DMS53 (cell line): Measurements from ENCODE around the gene TWIST2.

Source experiments
- DNase-seq: peaks from one replicate; lab custom pipeline; 2025; lab: John Stamatoyannopoulos, UW

TWIST2 gene

GRCh38 chr2:238919307-238919706, 71.4 kb downstream of the TWIST2 start:
- DNase-seq, result no peak

GRCh38 chr2:238920053-238920452, 72.2 kb downstream of the TWIST2 start:
- DNase-seq, result no peak

GRCh38 chr2:238920601-238921001, 72.7 kb downstream of the TWIST2 start:
- DNase-seq, result no peak

- no peak for DNase-seq
Measured at GRCh38 chr2:238921259-238921658, 73.4 kb downstream of the TWIST2 start.

GRCh38 chr2:238921681-238922319, 73.9 kb downstream of the TWIST2 start:
- DNase-seq, result no peak

- no peak for DNase-seq
Measured at GRCh38 chr2:238922435-238922834, 74.5 kb downstream of the TWIST2 start.

GRCh38 chr2:238924032-238924431, 76.1 kb downstream of the TWIST2 start:
- no peak for DNase-seq

- no peak for DNase-seq
Measured at GRCh38 chr2:238924796-238925195, 76.9 kb downstream of the TWIST2 start.

GRCh38 chr2:238925281-238925680, 77.4 kb downstream of the TWIST2 start:
- DNase-seq, result no peak

GRCh38 chr2:238925816-238926521, 78.1 kb downstream of the TWIST2 start:
- no peak for DNase-seq

GRCh38 chr2:238926761-238927611, 79.1 kb downstream of the TWIST2 start:
- DNase-seq, result no peak

- no peak for DNase-seq
Measured at GRCh38 chr2:238927746-238928519, 80.0 kb downstream of the TWIST2 start.

GRCh38 chr2:238928520-238929241, 80.8 kb downstream of the TWIST2 start:
- DNase-seq, result no peak

- no peak for DNase-seq
Measured at GRCh38 chr2:238929242-238930081, 81.6 kb downstream of the TWIST2 start.

GRCh38 chr2:238930216-238930615, 82.3 kb downstream of the TWIST2 start:
- DNase-seq, result no peak

- DNase-seq, result no peak
Measured at GRCh38 chr2:238936162-238937052, 88.5 kb downstream of the TWIST2 start.

- no peak for DNase-seq
Measured at GRCh38 chr2:238938003-238938400, 90.1 kb downstream of the TWIST2 start.

GRCh38 chr2:238938401-238939055, 90.6 kb downstream of the TWIST2 start:
- DNase-seq, result no peak

GRCh38 chr2:238939074-238939473, 91.2 kb downstream of the TWIST2 start:
- no peak for DNase-seq
